K562 (cell line): ENCODE measurements around the gene DCUN1D2. TPM values are rescaled to one million over a fixed set of nuclear protein-coding genes. Genes with fewer than 3 reads are reported as not detected.

Source experiments
- ATAC-seq: fragments of 200-7000 bp; cut with Tn5 transposase; 3 replicates; pipeline ENCODE4 v1.9.1; 2020; ENCODE audit warnings: moderate library complexity
- BruUV-seq: library from RNA; stranded (reverse); fragments of 400-500 nt; replicated peaks from 2 replicates; lab custom pipeline; 2021; lab: Mats Ljungman, UMichigan
- CTCF ChIA-PET: fragments of 300-600 bp; formaldehyde crosslinking; extraction: SDS; loops from one replicate; lab custom pipeline; 2021; ENCODE audit warnings: low intra/inter-chr PET ratio; lab: Yijun Ruan, JAX
- POLR2A ChIA-PET: fragments of 300-600, 350-650 bp; sonication (Branson Sonifier 250); formaldehyde crosslinking; extraction: SDS; loops from one replicate; lab custom pipeline; 2021; ENCODE audit warnings: antibody characterized with exemption, inconsistent platforms; lab: Yijun Ruan, JAX
- DNase-seq, 4 experiments: peaks; one replicate each; pipeline versions ENCODE4 v3.0.0 to v3.0.0-alpha.2; 2011 to 2018; ENCODE audit warnings: low spot score in 3 of 4, mixed read lengths in 3 of 4; ENCODE audit errors: extremely low read depth in 1 of 4
- FAIRE-seq: peaks from 2 replicates; lab custom pipeline; 2011; peaks lifted over from hg19 to GRCh38; lab: Jason Lieb, UNC
- H2AFZ ChIP-seq: 2 replicates; pipeline ENCODE4 v1.6.0; 2011; ENCODE audit warnings: low read depth, low read length, control low read depth, inconsistent platforms
- H3K27ac ChIP-seq: fragments of 200-600 bp; 3 replicates; pipeline ENCODE4 v1.8.0; 2011; ENCODE audit warnings: low read depth, mild to moderate bottlenecking, control low read depth, inconsistent platforms, low read length, moderate library complexity, mixed read lengths; ENCODE audit errors: extremely low read depth
- H3K27me3 ChIP-seq, 2 experiments: fragments of 300-600 bp in 1 of 2; 2 replicates in 1 of 2; 3 replicates in 1 of 2; pipeline versions ENCODE4 v1.6.0 to v1.8.0; 2011; ENCODE audit warnings: inconsistent platforms in 2 of 2, low read length in 2 of 2, mild to moderate bottlenecking in 1 of 2, mixed read lengths in 1 of 2, moderate library complexity in 1 of 2; ENCODE audit not compliant: control insufficient read depth in 2 of 2, insufficient read depth in 2 of 2
- H3K36me3 ChIP-seq: fragments of 300-600 bp; 3 replicates; pipeline ENCODE4 v1.8.0; 2011; ENCODE audit warnings: mild to moderate bottlenecking, low read length, inconsistent platforms; ENCODE audit not compliant: control insufficient read depth, insufficient read depth
- H3K4me1 ChIP-seq, 2 experiments: fragments of 200-600 bp in 1 of 2; replicated peaks in 1 of 2; 2 replicates in 1 of 2; 3 replicates in 1 of 2; pipeline versions ENCODE4 v1.5.1 to v1.8.0; 2011; ENCODE audit warnings: inconsistent platforms in 2 of 2, low read length in 2 of 2, mild to moderate bottlenecking in 1 of 2, mixed read lengths in 1 of 2, moderate library complexity in 1 of 2; ENCODE audit not compliant: control insufficient read depth in 2 of 2, insufficient read depth in 2 of 2
- H3K4me2 ChIP-seq: 2 replicates; pipeline ENCODE4 v1.6.1; 2011; ENCODE audit warnings: low read length, control low read depth, inconsistent platforms, mixed read lengths; ENCODE audit not compliant: insufficient read depth
- H3K4me3 ChIP-seq: fragments of 200-600 bp; sonication (generic), shearing (Covaris generic); 2 replicates; pipeline ENCODE4 v1.5.1; 2016; ENCODE audit warnings: control low read depth, inconsistent platforms
- H3K79me2 ChIP-seq: fragments of 200-600 bp; 3 replicates; pipeline ENCODE4 v1.8.0; 2011; ENCODE audit warnings: low read length, inconsistent platforms; ENCODE audit not compliant: control insufficient read depth, insufficient read depth
- H3K9ac ChIP-seq, 2 experiments: 2 replicates each; pipeline versions ENCODE4 v1.6.0 to v1.6.1; 2011; ENCODE audit warnings: low read depth in 2 of 2, low read length in 2 of 2, control low read depth in 1 of 2, inconsistent platforms in 1 of 2, mild to moderate bottlenecking in 1 of 2, mixed read lengths in 1 of 2; ENCODE audit not compliant: insufficient read depth in 1 of 2
- H3K9me1 ChIP-seq: one replicate; pipeline ENCODE4 v1.6.0; 2011; ENCODE audit warnings: inconsistent platforms, mild to moderate bottlenecking, low read length, moderate library complexity; ENCODE audit not compliant: control insufficient read depth, insufficient read depth
- H3K9me3 ChIP-seq: replicated peaks from 2 replicates; pipeline ENCODE4 v1.5.1; 2011; ENCODE audit warnings: low read depth, low read length, inconsistent platforms; ENCODE audit not compliant: control insufficient read depth, insufficient read depth
- H4K20me1 ChIP-seq: replicated peaks from 2 replicates; pipeline ENCODE4 v1.6.1; 2011; ENCODE audit warnings: low read length, inconsistent platforms, mixed read lengths; ENCODE audit not compliant: control insufficient read depth, insufficient read depth
- PTBP1 ChIP-seq: fragments of 200-400 bp; formaldehyde crosslinking; IDR thresholded peaks from 2 replicates; pipeline ENCODE4 v1.6.1; 2017; ENCODE audit warnings: low read depth, low read length
- ZNF253 ChIP-seq: fragments of 250-450 bp; sonication (Bioruptor Pico); conservative IDR thresholded peaks from 2 replicates; pipeline ENCODE4 v1.6.1; 2021; ENCODE audit warnings: mild to moderate bottlenecking
- ZNF780A ChIP-seq: fragments of 250-450 bp; sonication (Bioruptor Pico); IDR thresholded peaks from 2 replicates; pipeline ENCODE4 v1.5.0; 2021; ENCODE audit warnings: mild to moderate bottlenecking
- WGBS: fragments of 100-300 bp; shearing (Covaris generic); methylation state at CpG from one replicate; pipeline ENCODE4 v1.1.6; 2016; ENCODE audit warnings: low coverage, mixed read lengths; ENCODE audit not compliant: insufficient coverage; ENCODE audit errors: missing lambda C conversion rate; 5-methylcytosine and 5-hydroxymethylcytosine counted together
- in situ Hi-C: fragments of 300-500 bp; cut with MboI; formaldehyde crosslinking; loops from 4 replicates; pipeline ENCODE4 v1.15.0; 2018; ENCODE audit warnings: inconsistent platforms, mixed read lengths
- intact Hi-C: fragments of 100-400 bp; cut with micrococcal nuclease; formaldehyde crosslinking; loops from 2 replicates; pipeline ENCODE4 v1.14.2; 2022
- polyA plus RNA-seq, 8 experiments: library from polyadenylated mRNA; depleted of rRNA in 4 of 8; stranded (reverse) in 5 of 8; unstranded in 3 of 8; fragments of >200 nt; fragmentation: Nextera tagmentation in 2 of 8; fragmentation: Illumina TruSeq in 1 of 8; extraction: Ambion mirVana in 2 of 8; extraction: Trizol in 1 of 8; gene quantifications; 2 replicates each; pipeline versions ENCODE4 v1.2.1 to v1.2.3, GENCODE V29; 2011 to 2014; ENCODE audit warnings: inconsistent platforms in 1 of 8, missing spikeins in 1 of 8
- total RNA-seq, 7 experiments: library from RNA; depleted of rRNA in 6 of 7; stranded (reverse); fragments of >200 nt in 6 of 7; fragmentation: Illumina TruSeq in 2 of 7; extraction: Trizol in 2 of 7; gene quantifications; 2 replicates each; pipeline versions ENCODE4 v1.2.1 to v1.2.3, GENCODE V29; 2011 to 2021; ENCODE audit warnings: low replicate concordance in 1 of 7
- TF ChIP-seq, protein P1 (sequence below): fragments of 450-650 bp; IDR thresholded peaks from 2 replicates; pipeline ENCODE4 v1.6.1; 2016; ENCODE audit warnings: missing biosample characterization, missing genetic modification characterization
- TF ChIP-seq, protein P2 (sequence below): fragments of 450-650 bp; formaldehyde crosslinking; IDR thresholded peaks from 2 replicates; pipeline ENCODE4 v1.4.0; 2020; ENCODE audit warnings: mild to moderate bottlenecking, moderate library complexity
- TF ChIP-seq, protein P3 (sequence below): fragments of 450-650 bp; formaldehyde crosslinking; IDR thresholded peaks from 2 replicates; pipeline ENCODE4 v1.4.0; 2022; ENCODE audit warnings: missing genetic modification characterization

DCUN1D2 gene
- total and polyA plus RNA-seq, 9 of the 15 experiments (the other 6 are each of a cell fraction or from before 2014, with no cell fraction given) = 2.1 to 16.8 (median 11.1) TPM

DNA sequence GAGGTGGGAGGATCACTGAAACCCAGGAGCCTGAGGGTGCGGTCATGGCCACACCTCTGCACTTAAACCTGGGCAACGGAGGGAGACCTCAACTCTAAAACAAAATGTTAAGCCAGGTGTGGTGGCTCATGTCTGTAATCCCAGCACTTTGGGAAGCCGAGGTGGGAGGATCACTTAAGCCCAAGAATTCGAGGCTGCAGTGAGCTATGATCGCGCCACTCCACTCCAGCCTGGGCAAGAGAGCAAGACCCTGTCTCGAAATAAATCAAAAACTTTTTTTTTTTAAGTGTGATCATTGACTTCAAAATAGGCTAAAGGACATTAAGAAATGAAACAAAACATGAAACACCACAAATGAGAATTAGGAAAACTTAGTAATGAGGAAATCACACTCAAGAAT, 20.9 kb downstream of the DCUN1D2 start:
- Histone ChIP-seq H3K27ac (no peak overlapping the region), H3K9me1 (no peaks in the 10 kb centered on the region), H3K79me2 (no peaks in the 10 kb centered on the region; the same call in 2 of the 3 replicates), H3K4me3 (no peak overlapping the region), H3K27me3 (no peaks in the 10 kb centered on the region), H3K4me2 (no peak overlapping the region), H3K4me1 (no peaks in the 10 kb centered on the region), H3K36me3 (peaks cover 34% of the 10 kb centered on the region; the same call in 2 of the 3 replicates), H2AFZ (no peak overlapping the region), H4K20me1 (no peaks in the 10 kb centered on the region), H3K9ac (0 out of 4 replicates have a peak overlapping the region, but pooled peaks of 1 of the 2 experiments have one; percentile 20), H3K9me3 (no peaks in the 10 kb centered on the region)
- ATAC-seq (no peak), FAIRE-seq (no peak), DNase-seq (no peak)
- TF ChIP-seq, protein P1, sequence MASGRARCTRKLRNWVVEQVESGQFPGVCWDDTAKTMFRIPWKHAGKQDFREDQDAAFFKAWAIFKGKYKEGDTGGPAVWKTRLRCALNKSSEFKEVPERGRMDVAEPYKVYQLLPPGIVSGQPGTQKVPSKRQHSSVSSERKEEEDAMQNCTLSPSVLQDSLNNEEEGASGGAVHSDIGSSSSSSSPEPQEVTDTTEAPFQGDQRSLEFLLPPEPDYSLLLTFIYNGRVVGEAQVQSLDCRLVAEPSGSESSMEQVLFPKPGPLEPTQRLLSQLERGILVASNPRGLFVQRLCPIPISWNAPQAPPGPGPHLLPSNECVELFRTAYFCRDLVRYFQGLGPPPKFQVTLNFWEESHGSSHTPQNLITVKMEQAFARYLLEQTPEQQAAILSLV (tag) = no peak
- TF ChIP-seq PTBP1 (no peak), ZNF780A (CRISPR knock-in tag) (no peak), ZNF253 (CRISPR knock-in tag) (no peak)
- TF ChIP-seq, protein P2, sequence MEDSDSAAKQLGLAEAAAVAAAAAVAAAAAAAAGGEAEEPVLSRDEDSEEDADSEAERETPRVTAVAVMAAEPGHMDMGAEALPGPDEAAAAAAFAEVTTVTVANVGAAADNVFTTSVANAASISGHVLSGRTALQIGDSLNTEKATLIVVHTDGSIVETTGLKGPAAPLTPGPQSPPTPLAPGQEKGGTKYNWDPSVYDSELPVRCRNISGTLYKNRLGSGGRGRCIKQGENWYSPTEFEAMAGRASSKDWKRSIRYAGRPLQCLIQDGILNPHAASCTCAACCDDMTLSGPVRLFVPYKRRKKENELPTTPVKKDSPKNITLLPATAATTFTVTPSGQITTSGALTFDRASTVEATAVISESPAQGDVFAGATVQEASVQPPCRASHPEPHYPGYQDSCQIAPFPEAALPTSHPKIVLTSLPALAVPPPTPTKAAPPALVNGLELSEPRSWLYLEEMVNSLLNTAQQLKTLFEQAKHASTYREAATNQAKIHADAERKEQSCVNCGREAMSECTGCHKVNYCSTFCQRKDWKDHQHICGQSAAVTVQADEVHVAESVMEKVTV (CRISPR knock-in tag) = no peak
- TF ChIP-seq, protein P3, sequence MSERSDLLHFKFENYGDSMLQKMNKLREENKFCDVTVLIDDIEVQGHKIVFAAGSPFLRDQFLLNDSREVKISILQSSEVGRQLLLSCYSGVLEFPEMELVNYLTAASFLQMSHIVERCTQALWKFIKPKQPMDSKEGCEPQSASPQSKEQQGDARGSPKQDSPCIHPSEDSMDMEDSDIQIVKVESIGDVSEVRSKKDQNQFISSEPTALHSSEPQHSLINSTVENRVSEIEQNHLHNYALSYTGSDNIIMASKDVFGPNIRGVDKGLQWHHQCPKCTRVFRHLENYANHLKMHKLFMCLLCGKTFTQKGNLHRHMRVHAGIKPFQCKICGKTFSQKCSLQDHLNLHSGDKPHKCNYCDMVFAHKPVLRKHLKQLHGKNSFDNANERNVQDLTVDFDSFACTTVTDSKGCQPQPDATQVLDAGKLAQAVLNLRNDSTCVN (CRISPR knock-in tag) = no peak
- POLR2A ChIA-PET = interaction anchor here (0.6 to 1.4 kb wide), 4 partner anchors 15 to 268 kb away, joined by 3 to 4 read pairs (median 3); no protein-coding TSS in a partner anchor
- WGBS = 86% methylated on average over 7 of the region's 7 CpGs
- CTCF ChIA-PET = no interaction called here
- no TSS peak for BruUV-seq
- intact Hi-C loops (no loop called here), in situ Hi-C loops (no loop called here)
